Measurements from ENCODE around the gene JMJD7. TPM values are rescaled to one million over a fixed set of nuclear protein-coding genes. Genes with fewer than 3 reads are reported as not detected.

The JMJD7 gene
- total RNA-seq, 1 experiment from 2014 or later = 13.2 TPM

DNA sequence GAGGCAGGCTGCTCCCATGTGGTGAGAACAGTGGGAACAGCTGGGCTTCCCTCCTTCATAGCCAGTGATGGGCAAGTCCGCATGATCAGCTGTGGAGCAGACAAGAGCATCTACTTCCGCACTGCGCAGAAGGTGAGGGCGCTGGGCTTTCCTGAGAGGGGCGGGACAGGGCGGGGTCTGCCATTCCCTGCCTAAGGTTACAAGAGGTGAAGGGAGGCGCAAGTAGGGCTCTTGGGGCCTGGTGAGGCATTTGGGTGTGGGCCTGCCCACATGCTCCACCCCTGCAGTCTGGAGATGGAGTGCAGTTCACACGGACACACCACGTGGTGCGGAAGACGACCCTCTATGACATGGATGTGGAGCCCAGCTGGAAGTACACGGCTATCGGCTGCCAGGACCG lies 10.6 kb upstream of the JMJD7 start:
- Histone ChIP-seq H3K27ac (ENCODE audit: low read length) (no peak overlapping the region), H3K36me3 (ENCODE audit: control insufficient read depth, insufficient read depth, low read length) (peaks cover 4% of the 10 kb centered on the region; the same call in 1 of the 2 replicates), H3K27me3 (ENCODE audit: control insufficient read depth, insufficient read depth, low read length) (no peaks in the 10 kb centered on the region), H3K4me1 (ENCODE audit: control insufficient read depth, insufficient read depth, low read length) (no peaks in the 10 kb centered on the region), H3K9me3 (ENCODE audit: control insufficient read depth, insufficient read depth, low read depth, low read length) (no peaks in the 10 kb centered on the region), H3K4me3 (ENCODE audit: low read depth in 2 of 2, low read length in 2 of 2) (no peak overlapping the region)
- ATAC-seq = no peak
- no TSS peak for BruUV-seq (replicated peaks)
- ChIA-PET POLR2A (no interaction called here), CTCF (no interaction called here)
- TF ChIP-seq POLR2AphosphoS5 (IDR thresholded peaks at IDR 0.05; ENCODE audit: low read depth, low read length) (no peak), TCF7L2 (IDR thresholded peaks at IDR 0.05; ENCODE audit: low read depth, low read length) (no peak), SIN3A (IDR thresholded peaks at IDR 0.05; ENCODE audit: borderline replicate concordance, insufficient read depth, low read depth, low read length) (no peak)
- TF ChIP-seq, protein P1, sequence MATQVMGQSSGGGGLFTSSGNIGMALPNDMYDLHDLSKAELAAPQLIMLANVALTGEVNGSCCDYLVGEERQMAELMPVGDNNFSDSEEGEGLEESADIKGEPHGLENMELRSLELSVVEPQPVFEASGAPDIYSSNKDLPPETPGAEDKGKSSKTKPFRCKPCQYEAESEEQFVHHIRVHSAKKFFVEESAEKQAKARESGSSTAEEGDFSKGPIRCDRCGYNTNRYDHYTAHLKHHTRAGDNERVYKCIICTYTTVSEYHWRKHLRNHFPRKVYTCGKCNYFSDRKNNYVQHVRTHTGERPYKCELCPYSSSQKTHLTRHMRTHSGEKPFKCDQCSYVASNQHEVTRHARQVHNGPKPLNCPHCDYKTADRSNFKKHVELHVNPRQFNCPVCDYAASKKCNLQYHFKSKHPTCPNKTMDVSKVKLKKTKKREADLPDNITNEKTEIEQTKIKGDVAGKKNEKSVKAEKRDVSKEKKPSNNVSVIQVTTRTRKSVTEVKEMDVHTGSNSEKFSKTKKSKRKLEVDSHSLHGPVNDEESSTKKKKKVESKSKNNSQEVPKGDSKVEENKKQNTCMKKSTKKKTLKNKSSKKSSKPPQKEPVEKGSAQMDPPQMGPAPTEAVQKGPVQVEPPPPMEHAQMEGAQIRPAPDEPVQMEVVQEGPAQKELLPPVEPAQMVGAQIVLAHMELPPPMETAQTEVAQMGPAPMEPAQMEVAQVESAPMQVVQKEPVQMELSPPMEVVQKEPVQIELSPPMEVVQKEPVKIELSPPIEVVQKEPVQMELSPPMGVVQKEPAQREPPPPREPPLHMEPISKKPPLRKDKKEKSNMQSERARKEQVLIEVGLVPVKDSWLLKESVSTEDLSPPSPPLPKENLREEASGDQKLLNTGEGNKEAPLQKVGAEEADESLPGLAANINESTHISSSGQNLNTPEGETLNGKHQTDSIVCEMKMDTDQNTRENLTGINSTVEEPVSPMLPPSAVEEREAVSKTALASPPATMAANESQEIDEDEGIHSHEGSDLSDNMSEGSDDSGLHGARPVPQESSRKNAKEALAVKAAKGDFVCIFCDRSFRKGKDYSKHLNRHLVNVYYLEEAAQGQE (IDR thresholded peaks at IDR 0.05; ENCODE audit: insufficient read depth in 1 of 2, low read depth in 2 of 2, low read length in 1 of 2) = no peak
- TF ChIP-seq, protein P2, sequence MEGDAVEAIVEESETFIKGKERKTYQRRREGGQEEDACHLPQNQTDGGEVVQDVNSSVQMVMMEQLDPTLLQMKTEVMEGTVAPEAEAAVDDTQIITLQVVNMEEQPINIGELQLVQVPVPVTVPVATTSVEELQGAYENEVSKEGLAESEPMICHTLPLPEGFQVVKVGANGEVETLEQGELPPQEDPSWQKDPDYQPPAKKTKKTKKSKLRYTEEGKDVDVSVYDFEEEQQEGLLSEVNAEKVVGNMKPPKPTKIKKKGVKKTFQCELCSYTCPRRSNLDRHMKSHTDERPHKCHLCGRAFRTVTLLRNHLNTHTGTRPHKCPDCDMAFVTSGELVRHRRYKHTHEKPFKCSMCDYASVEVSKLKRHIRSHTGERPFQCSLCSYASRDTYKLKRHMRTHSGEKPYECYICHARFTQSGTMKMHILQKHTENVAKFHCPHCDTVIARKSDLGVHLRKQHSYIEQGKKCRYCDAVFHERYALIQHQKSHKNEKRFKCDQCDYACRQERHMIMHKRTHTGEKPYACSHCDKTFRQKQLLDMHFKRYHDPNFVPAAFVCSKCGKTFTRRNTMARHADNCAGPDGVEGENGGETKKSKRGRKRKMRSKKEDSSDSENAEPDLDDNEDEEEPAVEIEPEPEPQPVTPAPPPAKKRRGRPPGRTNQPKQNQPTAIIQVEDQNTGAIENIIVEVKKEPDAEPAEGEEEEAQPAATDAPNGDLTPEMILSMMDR (IDR thresholded peaks at IDR 0.05) = no peak
- intact Hi-C loops (cut with micrococcal nuclease; ENCODE audit: unreplicated experiment) (loop anchor here (10.0 kb wide), 1 partner anchor 213 kb away; no protein-coding TSS in a partner anchor), in situ Hi-C loops (cut with HindIII; ENCODE audit: low pct_unique_long_range_greater_than_20kb, low sequenced_read_pairs) (no loop called here)
- DNase-seq (ENCODE audit: low read depth, low spot score) = no peak

DNA sequence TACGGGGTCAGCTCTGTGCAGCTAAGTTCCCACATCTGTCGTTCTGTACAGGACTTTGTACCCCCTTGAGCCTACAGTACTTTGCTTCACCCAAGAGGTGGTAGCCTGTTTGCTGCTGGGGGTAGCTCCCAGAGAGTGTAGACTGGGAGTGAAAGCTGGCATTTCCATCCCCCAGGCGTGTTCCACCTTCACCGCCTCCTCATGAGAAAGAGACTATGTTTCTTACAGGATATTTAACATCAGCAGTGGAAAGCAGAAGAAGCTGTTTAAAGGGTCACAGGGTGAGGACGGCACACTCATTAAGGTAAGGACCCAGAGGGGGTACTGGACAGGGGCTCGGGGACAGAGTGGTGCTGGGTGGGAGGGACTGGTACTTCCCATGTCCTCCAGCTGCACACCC lies 10.1 kb upstream of the JMJD7 start:
- DNase-seq (ENCODE audit: low read depth, low spot score) = no peak
- Histone ChIP-seq H3K27me3 (ENCODE audit: control insufficient read depth, insufficient read depth, low read length) (no peaks in the 10 kb centered on the region), H3K36me3 (ENCODE audit: control insufficient read depth, insufficient read depth, low read length) (peaks cover 4% of the 10 kb centered on the region; the same call in 1 of the 2 replicates), H3K9me3 (ENCODE audit: control insufficient read depth, insufficient read depth, low read depth, low read length) (no peaks in the 10 kb centered on the region), H3K4me3 (ENCODE audit: low read depth in 2 of 2, low read length in 2 of 2) (no peak overlapping the region), H3K4me1 (ENCODE audit: control insufficient read depth, insufficient read depth, low read length) (no peaks in the 10 kb centered on the region), H3K27ac (ENCODE audit: low read length) (no peak overlapping the region)
- ChIA-PET POLR2A (no interaction called here), CTCF (no interaction called here)
- intact Hi-C loops (cut with micrococcal nuclease; ENCODE audit: unreplicated experiment) = loop anchor here (10.0 kb wide), 1 partner anchor 213 kb away; no protein-coding TSS in a partner anchor
- TF ChIP-seq, protein P1 (IDR thresholded peaks at IDR 0.05; ENCODE audit: insufficient read depth in 1 of 2, low read depth in 2 of 2, low read length in 1 of 2) = no peak
- TF ChIP-seq POLR2AphosphoS5 (IDR thresholded peaks at IDR 0.05; ENCODE audit: low read depth, low read length) = no peak
- TF ChIP-seq SIN3A (IDR thresholded peaks at IDR 0.05; ENCODE audit: borderline replicate concordance, insufficient read depth, low read depth, low read length) = no peak
- TF ChIP-seq, protein P2 (IDR thresholded peaks at IDR 0.05) = no peak
- TF ChIP-seq TCF7L2 (IDR thresholded peaks at IDR 0.05; ENCODE audit: low read depth, low read length) = no peak
- ATAC-seq = no peak
- BruUV-seq (replicated peaks) = no TSS peak
- in situ Hi-C loops (cut with HindIII; ENCODE audit: low pct_unique_long_range_greater_than_20kb, low sequenced_read_pairs) = no loop called here
